Epithelial cell of proximal tubule (primary cell): Measurements from ENCODE around the gene AUTS2. TPM values are rescaled to one million over a fixed set of nuclear protein-coding genes. Genes with fewer than 3 reads are reported as not detected.

Experiments
- DNase-seq: peaks from one replicate; pipeline ENCODE4 v3.0.0-alpha.2; 2011; ENCODE audit warnings: low read depth
- H3K4me3 ChIP-seq: 2 replicates; pipeline ENCODE4 v1.5.1; 2011; ENCODE audit warnings: low read depth, mild to moderate bottlenecking, low read length
- CTCF ChIP-seq: conservative IDR thresholded peaks from 2 replicates; pipeline ENCODE4 v1.5.1; 2012; ENCODE audit warnings: low read depth, mild to moderate bottlenecking, low read length
- total RNA-seq: library from RNA; depleted of rRNA; stranded (reverse); fragments of >200 nt; gene quantifications from 2 replicates; pipeline ENCODE4 v1.2.3, GENCODE V29; 2015

AUTS2 gene
- total RNA-seq, 1 donor from 2014 or later, result 10.0 TPM

GRCh38 chr7:70193514-70193913 is 595.2 kb downstream of the AUTS2 start:
- peak; percentile 41 for TF ChIP-seq CTCF
- H3K4me3 ChIP-seq, result no peak overlapping the region
- peak; percentile 6 for DNase-seq

- no peak for DNase-seq
- H3K4me3 ChIP-seq, result no peak overlapping the region
- no peak for TF ChIP-seq CTCF
Measured at GRCh38 chr7:70208236-70209063, 610.2 kb downstream of the AUTS2 start.

GRCh38 chr7:70210200-70210935 is 612.1 kb downstream of the AUTS2 start:
- TF ChIP-seq CTCF, result no peak
- H3K4me3 ChIP-seq, result no peak overlapping the region
- no peak for DNase-seq

GRCh38 chr7:70210936-70211310 is 612.6 kb downstream of the AUTS2 start:
- H3K4me3 ChIP-seq, result no peak overlapping the region
- no peak for DNase-seq
- TF ChIP-seq CTCF, result no peak

- DNase-seq, result no peak
- no peak overlapping the region for H3K4me3 ChIP-seq
- no peak for TF ChIP-seq CTCF
Measured at GRCh38 chr7:70212281-70212680, 614.0 kb downstream of the AUTS2 start.

GRCh38 chr7:70214071-70214470 is 615.8 kb downstream of the AUTS2 start:
- no peak for DNase-seq
- TF ChIP-seq CTCF, result no peak
- H3K4me3 ChIP-seq, result no peak overlapping the region
